Adipocyte (in vitro differentiated cells): ENCODE data around the gene BBS12.

Source experiments
- DNase-seq: peaks from one replicate; pipeline ENCODE4 v3.0.0-alpha.2; 2015; ENCODE audit warnings: low read depth
- H3K27me3 ChIP-seq: replicated peaks from 2 replicates; pipeline ENCODE4 v1.7.0; 2013; ENCODE audit warnings: mild to moderate bottlenecking, low read length, moderate library complexity; ENCODE audit not compliant: control insufficient read depth, insufficient read depth
- H3K36me3 ChIP-seq: 2 replicates; pipeline ENCODE4 v1.7.0; 2013; ENCODE audit warnings: low read length, mild to moderate bottlenecking, moderate library complexity; ENCODE audit not compliant: control insufficient read depth, insufficient read depth, severe bottlenecking
- H3K4me1 ChIP-seq: 2 replicates; pipeline ENCODE4 v1.7.0; 2013; ENCODE audit warnings: mild to moderate bottlenecking, low read length, moderate library complexity; ENCODE audit not compliant: control insufficient read depth, insufficient read depth
- H3K4me3 ChIP-seq: 2 replicates; pipeline ENCODE4 v1.7.0; 2013; ENCODE audit warnings: mild to moderate bottlenecking, low read length, moderate library complexity
- H3K9ac ChIP-seq: 2 replicates; pipeline ENCODE4 v1.7.0; 2013; ENCODE audit warnings: mild to moderate bottlenecking, low read length, moderate library complexity
- H3K9me3 ChIP-seq: 2 replicates; pipeline ENCODE4 v1.7.0; 2013; ENCODE audit warnings: mild to moderate bottlenecking, low read length, moderate library complexity; ENCODE audit not compliant: control insufficient read depth

The BBS12 gene

DNA sequence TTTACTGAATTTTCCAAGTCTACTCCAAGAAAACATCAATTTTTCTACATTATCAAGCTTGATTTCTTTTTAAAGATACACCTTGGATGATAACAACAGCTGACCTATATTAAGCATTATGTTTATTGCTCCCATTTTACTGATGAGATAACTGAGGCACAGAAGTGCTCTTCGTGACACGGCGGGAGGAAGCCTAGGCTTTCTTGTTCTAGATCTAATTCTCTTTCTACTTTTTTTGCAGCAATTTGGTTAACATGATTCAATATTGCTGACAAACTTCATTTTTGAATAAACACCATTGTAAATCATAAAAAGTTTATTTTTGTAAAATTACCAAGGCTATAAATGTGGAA is 33.8 kb downstream of the BBS12 start:
- H3K9ac ChIP-seq = no peak overlapping the region
- no peaks in the 10 kb centered on the region for H3K36me3 ChIP-seq
- H3K27me3 ChIP-seq = no peaks in the 10 kb centered on the region
- no peak overlapping the region for H3K4me3 ChIP-seq
- H3K4me1 ChIP-seq = peaks cover 24% of the 10 kb centered on the region
- no peaks in the 10 kb centered on the region for H3K9me3 ChIP-seq
- no peak for DNase-seq

DNA sequence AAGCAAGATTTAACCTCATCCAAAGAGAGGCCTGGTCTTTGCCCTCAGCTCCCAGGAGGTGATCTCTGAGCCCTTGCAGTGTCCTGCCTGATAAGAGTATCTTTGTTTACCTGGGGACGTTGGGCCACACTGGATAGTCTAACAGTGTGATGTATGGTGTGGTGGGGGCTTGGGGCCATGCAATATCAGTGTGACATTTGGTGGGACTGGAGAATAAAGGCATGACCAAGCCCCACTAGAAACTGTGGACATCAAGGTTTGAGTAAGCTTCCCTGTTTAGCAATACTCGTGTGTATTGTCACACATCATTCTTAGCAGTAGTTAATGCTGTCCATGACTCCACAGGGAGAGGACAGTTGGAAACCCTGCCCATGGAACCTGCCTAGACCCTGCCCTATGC is 34.4 kb downstream of the BBS12 start:
- no peak for DNase-seq
- Histone ChIP-seq H3K4me3 (no peak overlapping the region), H3K9me3 (no peaks in the 10 kb centered on the region), H3K36me3 (no peaks in the 10 kb centered on the region), H3K27me3 (no peaks in the 10 kb centered on the region), H3K4me1 (peaks cover 26% of the 10 kb centered on the region), H3K9ac (no peak overlapping the region)

DNA sequence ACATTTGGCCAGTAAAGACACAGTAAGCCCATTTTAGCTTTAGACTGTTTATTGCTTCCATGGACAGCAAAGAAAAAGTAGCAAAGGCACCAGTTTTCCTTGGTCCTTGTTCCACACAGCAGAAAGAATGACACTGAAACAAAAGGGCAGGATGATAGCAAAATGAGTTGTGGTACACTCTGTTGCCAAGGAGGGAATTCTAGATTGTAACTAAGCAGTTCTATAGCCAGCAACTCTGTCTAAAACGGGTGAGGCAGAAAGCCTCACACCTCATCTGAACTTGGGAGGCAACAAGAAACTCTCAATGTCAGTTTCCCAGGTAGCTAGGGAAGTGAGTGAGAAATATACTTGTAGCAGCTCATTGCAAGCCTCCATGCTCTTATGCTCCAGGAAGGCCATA is 39.2 kb downstream of the BBS12 start:
- Histone ChIP-seq H3K4me3 (no peak overlapping the region), H3K4me1 (peaks cover 13% of the 10 kb centered on the region), H3K9me3 (no peaks in the 10 kb centered on the region), H3K27me3 (no peaks in the 10 kb centered on the region), H3K36me3 (no peaks in the 10 kb centered on the region), H3K9ac (no peak overlapping the region)
- DNase-seq = no peak

DNA sequence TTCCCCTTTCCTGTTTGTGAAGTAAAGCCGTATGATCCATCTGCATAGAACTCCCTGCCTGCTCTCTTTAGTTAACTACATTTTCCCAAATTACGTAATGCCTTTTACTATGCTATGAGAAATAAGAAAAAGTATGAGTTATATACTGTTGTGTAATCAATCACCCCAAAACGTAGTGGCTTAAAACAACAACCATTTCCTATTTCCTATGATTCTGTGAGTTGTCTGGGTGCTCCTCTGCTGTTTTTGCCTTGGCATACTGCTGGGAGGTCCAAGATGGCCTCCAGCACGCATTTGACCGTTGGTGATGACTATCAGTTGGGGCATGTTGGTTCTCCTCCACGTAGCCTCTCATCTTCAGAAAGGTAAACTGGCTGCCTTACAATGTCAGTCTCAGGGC is 39.8 kb downstream of the BBS12 start:
- peak; percentile 36 for DNase-seq
- Histone ChIP-seq H3K27me3 (no peaks in the 10 kb centered on the region), H3K4me1 (peaks cover 17% of the 10 kb centered on the region), H3K9me3 (no peaks in the 10 kb centered on the region), H3K36me3 (no peaks in the 10 kb centered on the region), H3K9ac (no peak overlapping the region), H3K4me3 (no peak overlapping the region)

DNA sequence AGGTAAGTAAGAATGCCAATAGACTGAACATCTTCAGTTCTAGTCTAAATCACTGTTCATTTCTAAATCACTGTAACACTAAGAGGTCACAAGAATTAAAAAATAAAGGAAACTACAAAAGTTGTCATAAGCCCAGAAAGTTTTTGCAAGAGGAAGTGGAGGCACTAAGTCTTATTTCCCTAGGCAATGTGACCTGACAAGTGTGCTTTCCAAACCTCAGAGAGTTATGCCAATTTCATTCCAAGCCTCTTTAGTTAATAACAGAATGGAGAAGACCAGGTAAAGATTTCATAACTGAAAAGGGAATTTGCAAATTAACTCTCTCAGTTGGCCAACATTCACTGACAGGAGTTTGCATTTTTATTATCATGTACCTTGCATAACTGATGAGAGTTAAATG is 40.5 kb downstream of the BBS12 start:
- Histone ChIP-seq H3K36me3 (no peaks in the 10 kb centered on the region), H3K9ac (no peak overlapping the region), H3K4me3 (no peak overlapping the region), H3K27me3 (no peaks in the 10 kb centered on the region), H3K9me3 (no peaks in the 10 kb centered on the region), H3K4me1 (peaks cover 22% of the 10 kb centered on the region)
- no peak for DNase-seq

DNA sequence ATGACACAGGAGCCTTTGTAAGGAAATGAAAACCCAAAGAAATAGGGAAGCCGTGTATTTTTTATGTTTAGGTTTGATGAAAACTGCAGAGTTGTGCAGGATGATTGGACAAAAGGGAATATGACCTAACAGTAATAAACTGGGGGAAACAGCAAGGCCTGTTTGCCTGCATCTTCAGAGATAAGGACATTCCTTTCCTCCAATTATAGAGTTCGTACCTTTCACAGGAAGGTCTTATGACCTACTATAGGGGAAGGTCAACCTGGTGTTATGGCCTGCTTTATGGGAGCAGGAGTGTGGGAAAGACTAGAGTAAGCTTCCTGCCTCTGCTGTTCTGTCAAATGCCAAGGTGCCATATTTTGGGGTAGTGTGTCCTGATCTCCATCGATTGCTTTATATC is 42.5 kb downstream of the BBS12 start:
- Histone ChIP-seq H3K4me1 (peaks cover 29% of the 10 kb centered on the region), H3K36me3 (no peaks in the 10 kb centered on the region), H3K9ac (no peak overlapping the region), H3K9me3 (no peaks in the 10 kb centered on the region), H3K27me3 (no peaks in the 10 kb centered on the region), H3K4me3 (no peak overlapping the region)
- no peak for DNase-seq

DNA sequence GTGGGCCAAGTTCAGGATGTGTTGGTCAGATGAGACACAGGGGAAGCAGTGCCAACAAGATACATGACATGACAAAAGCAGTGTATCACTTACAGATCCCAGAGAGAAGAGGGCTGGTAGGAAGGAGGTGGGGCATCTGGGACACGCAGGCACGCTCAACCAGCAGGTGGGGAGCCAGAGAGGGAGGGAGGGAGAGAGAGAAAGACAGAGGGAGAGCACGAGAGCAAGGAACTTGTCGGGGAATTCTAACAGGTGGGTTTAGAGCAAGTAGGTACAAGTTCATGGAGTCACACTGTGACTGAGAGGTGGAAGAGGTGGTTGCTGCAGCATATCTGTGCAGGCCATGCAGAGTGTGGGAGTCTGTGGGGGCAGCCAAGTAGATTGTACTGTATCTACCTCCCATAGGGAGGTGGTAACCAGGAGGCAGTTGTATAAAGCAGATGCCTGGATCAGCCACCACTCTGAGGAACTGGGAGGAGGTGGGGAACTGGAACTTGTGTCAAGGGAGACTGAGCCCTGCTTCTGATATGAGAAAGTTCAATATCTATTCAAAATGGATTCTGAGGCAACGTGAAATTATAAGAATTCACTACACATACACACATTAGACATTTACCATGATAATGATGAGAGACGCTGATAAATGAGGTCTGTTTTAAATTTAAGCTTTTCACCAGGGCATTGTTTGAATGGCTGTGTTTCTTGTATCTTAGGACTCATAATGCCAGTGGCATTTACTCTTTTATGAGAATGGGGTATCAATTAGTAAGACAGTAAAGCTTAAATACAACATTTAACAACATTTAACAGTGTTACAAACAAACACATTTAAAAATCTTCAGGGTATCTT is 43.7 kb downstream of the BBS12 start:
- Histone ChIP-seq H3K9me3 (no peaks in the 10 kb centered on the region), H3K36me3 (no peaks in the 10 kb centered on the region), H3K4me3 (no peak overlapping the region), H3K9ac (no peak overlapping the region), H3K27me3 (no peaks in the 10 kb centered on the region), H3K4me1 (peaks cover 29% of the 10 kb centered on the region)
- no peak for DNase-seq

DNA sequence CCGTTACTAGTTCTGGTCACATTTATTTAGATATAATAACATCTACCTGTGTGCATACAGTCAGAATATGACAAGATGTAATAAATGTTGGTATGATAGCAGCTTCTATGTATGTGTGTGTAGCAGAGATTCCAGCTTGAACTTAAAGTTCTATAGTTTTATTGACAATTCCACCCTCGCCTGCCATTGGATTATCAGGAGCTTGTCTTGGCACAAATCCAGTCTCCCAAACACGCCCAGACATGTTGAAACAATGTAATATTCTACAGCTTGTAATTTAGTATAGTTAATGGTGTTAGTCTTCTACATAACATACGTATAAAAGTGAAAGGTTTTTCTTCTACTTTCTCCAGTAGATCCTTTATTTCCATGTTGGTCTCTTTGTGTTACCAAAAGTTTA is 44.4 kb downstream of the BBS12 start:
- no peak overlapping the region for H3K9ac ChIP-seq
- no peak overlapping the region for H3K4me3 ChIP-seq
- H3K9me3 ChIP-seq = no peaks in the 10 kb centered on the region
- H3K27me3 ChIP-seq = no peaks in the 10 kb centered on the region
- H3K36me3 ChIP-seq = no peaks in the 10 kb centered on the region
- peak; percentile 55 for DNase-seq
- peaks cover 27% of the 10 kb centered on the region for H3K4me1 ChIP-seq

DNA sequence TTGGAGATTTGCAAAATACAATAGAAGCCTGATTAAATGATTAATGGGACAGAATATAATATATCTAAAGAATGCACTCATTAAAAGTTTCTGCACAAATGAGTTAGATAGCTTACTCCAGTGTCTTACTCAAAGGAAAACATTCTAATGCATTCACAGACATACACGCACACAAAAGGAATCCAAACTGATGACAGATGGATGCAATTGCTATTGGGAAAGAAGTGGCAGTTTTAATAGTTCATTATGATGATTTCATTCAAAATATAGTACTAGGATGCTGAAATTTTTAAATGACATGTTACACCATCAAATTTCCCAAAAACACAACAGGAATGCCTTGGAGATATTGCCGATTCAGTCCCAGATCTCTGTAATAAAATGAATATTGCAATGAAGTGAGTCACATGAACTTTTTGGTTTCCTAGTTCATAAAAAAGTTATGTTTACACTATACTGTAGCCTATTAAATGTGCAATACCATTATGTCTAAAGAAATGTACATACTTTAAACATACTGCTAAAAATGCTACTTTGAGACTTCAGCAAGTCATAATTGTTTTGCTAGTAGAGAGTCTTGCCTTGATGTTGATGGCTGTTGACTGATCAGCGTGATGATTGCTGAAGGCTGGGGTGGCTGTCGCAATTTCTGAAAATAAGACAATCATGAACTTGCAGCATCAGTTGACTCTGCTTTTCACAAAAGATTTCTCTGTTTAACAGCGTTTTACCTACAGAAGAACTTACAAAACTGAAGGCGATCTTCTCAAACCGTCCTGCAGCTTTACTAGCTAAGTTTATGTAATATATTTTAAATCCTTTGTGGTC is 45.6 kb downstream of the BBS12 start:
- no peaks in the 10 kb centered on the region for H3K36me3 ChIP-seq
- DNase-seq = peak; percentile 92
- peaks cover 26% of the 10 kb centered on the region for H3K4me1 ChIP-seq
- H3K9ac ChIP-seq = no peak overlapping the region
- no peaks in the 10 kb centered on the region for H3K27me3 ChIP-seq
- H3K4me3 ChIP-seq = peak overlapping the region; percentile 42
- H3K9me3 ChIP-seq = no peaks in the 10 kb centered on the region

DNA sequence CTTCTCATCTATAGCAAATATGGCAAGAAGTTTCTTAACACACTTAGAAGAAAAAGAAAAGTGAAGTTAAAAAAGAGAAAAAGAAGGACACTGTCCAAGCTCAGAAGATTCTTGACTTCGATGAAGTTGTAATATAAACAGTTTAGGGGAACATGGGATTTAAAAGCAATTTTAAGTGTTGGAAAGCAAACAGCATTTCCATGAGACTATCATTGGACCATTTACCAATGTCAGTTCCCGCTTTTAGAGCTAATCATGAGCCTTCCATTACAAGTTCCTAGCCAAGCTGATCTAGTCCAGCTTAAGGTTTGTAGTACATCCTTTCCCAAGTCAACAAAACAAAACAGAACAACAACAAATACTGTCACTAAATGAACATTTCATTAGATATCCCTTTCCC is 49.0 kb downstream of the BBS12 start:
- H3K9ac ChIP-seq = no peak overlapping the region
- peaks cover 43% of the 10 kb centered on the region for H3K4me1 ChIP-seq
- no peaks in the 10 kb centered on the region for H3K27me3 ChIP-seq
- no peak overlapping the region for H3K4me3 ChIP-seq
- H3K9me3 ChIP-seq = no peaks in the 10 kb centered on the region
- no peaks in the 10 kb centered on the region for H3K36me3 ChIP-seq
- DNase-seq = no peak

DNA sequence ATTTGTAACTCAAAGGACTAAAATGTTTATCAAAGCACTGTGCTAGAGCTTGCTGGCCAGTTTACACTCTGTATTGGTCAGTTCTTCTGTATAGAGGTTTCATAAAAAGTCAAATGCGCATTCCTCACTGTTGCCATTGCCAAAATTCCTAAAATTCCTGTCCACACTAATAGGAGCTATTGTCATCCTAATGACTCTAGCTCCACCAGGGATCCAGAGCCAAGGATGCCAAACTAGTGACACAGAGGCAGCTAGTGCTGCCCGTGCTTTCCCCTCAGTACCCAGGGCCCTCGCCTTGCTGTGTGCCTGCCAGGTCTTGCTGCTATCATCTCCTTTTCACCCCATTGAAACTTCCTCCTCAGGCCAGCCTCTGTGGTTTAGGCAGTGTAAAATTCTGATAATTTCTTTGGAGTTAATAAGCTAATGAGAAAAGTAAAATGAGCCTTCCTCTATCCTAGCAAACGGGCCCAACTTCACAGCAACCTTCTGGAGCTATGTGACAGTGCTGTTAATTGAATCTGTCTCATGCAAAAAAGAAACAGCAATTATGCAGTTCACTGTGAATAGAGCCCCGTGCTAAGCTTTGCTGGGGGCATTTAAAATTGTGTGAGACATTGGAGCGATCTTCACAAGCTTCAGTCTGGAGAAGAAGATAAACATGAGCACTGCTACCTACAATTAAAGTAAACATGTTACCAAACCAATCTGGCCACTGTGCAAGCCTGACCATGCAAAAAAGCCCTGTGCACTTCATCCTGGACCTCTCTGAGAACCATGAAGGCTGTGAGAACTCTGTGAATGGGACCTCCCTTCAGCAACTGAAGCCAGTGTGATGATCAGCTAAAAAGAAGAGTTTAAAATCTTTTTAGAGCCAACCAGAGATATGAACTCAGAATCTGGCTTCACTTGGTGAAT is 51.1 kb downstream of the BBS12 start:
- H3K9me3 ChIP-seq = no peaks in the 10 kb centered on the region
- H3K4me3 ChIP-seq = peak overlapping the region; percentile 31
- peak; percentile 91 for DNase-seq
- H3K36me3 ChIP-seq = no peaks in the 10 kb centered on the region
- peak overlapping the region; percentile 77 for H3K9ac ChIP-seq
- H3K27me3 ChIP-seq = no peaks in the 10 kb centered on the region
- peaks cover 36% of the 10 kb centered on the region for H3K4me1 ChIP-seq
